K562 (cell line): ENCODE data around the gene CHEK2. TPM values are rescaled to one million over a fixed set of nuclear protein-coding genes. Genes with fewer than 3 reads are reported as not detected.

Source experiments
- ATAC-seq: fragments of 200-7000 bp; cut with Tn5 transposase; 3 replicates; pipeline ENCODE4 v1.9.1; 2020; ENCODE audit warnings: moderate library complexity
- BruUV-seq: library from RNA; stranded (reverse); fragments of 400-500 nt; replicated peaks from 2 replicates; lab custom pipeline; 2021; lab: Mats Ljungman, UMichigan
- CTCF ChIA-PET: fragments of 300-600 bp; formaldehyde crosslinking; extraction: SDS; loops from one replicate; lab custom pipeline; 2021; ENCODE audit warnings: low intra/inter-chr PET ratio; lab: Yijun Ruan, JAX
- POLR2A ChIA-PET: fragments of 300-600, 350-650 bp; sonication (Branson Sonifier 250); formaldehyde crosslinking; extraction: SDS; loops from one replicate; lab custom pipeline; 2021; ENCODE audit warnings: antibody characterized with exemption, inconsistent platforms; lab: Yijun Ruan, JAX
- DNase-seq, 4 experiments: peaks; one replicate each; pipeline versions ENCODE4 v3.0.0 to v3.0.0-alpha.2; 2011 to 2018; ENCODE audit warnings: low spot score in 3 of 4, mixed read lengths in 3 of 4; ENCODE audit errors: extremely low read depth in 1 of 4
- FAIRE-seq: peaks from 2 replicates; lab custom pipeline; 2011; peaks lifted over from hg19 to GRCh38; lab: Jason Lieb, UNC
- H2AFZ ChIP-seq: 2 replicates; pipeline ENCODE4 v1.6.0; 2011; ENCODE audit warnings: low read depth, low read length, control low read depth, inconsistent platforms
- H3K27ac ChIP-seq: fragments of 200-600 bp; 3 replicates; pipeline ENCODE4 v1.8.0; 2011; ENCODE audit warnings: low read depth, mild to moderate bottlenecking, control low read depth, inconsistent platforms, low read length, moderate library complexity, mixed read lengths; ENCODE audit errors: extremely low read depth
- H3K27me3 ChIP-seq, 2 experiments: fragments of 300-600 bp in 1 of 2; 2 replicates in 1 of 2; 3 replicates in 1 of 2; pipeline versions ENCODE4 v1.6.0 to v1.8.0; 2011; ENCODE audit warnings: inconsistent platforms in 2 of 2, low read length in 2 of 2, mild to moderate bottlenecking in 1 of 2, mixed read lengths in 1 of 2, moderate library complexity in 1 of 2; ENCODE audit not compliant: control insufficient read depth in 2 of 2, insufficient read depth in 2 of 2
- H3K36me3 ChIP-seq: fragments of 300-600 bp; 3 replicates; pipeline ENCODE4 v1.8.0; 2011; ENCODE audit warnings: mild to moderate bottlenecking, low read length, inconsistent platforms; ENCODE audit not compliant: control insufficient read depth, insufficient read depth
- H3K4me1 ChIP-seq, 2 experiments: fragments of 200-600 bp in 1 of 2; replicated peaks in 1 of 2; 2 replicates in 1 of 2; 3 replicates in 1 of 2; pipeline versions ENCODE4 v1.5.1 to v1.8.0; 2011; ENCODE audit warnings: inconsistent platforms in 2 of 2, low read length in 2 of 2, mild to moderate bottlenecking in 1 of 2, mixed read lengths in 1 of 2, moderate library complexity in 1 of 2; ENCODE audit not compliant: control insufficient read depth in 2 of 2, insufficient read depth in 2 of 2
- H3K4me2 ChIP-seq: 2 replicates; pipeline ENCODE4 v1.6.1; 2011; ENCODE audit warnings: low read length, control low read depth, inconsistent platforms, mixed read lengths; ENCODE audit not compliant: insufficient read depth
- H3K4me3 ChIP-seq: fragments of 200-600 bp; sonication (generic), shearing (Covaris generic); 2 replicates; pipeline ENCODE4 v1.5.1; 2016; ENCODE audit warnings: control low read depth, inconsistent platforms
- H3K79me2 ChIP-seq: fragments of 200-600 bp; 3 replicates; pipeline ENCODE4 v1.8.0; 2011; ENCODE audit warnings: low read length, inconsistent platforms; ENCODE audit not compliant: control insufficient read depth, insufficient read depth
- H3K9ac ChIP-seq, 2 experiments: 2 replicates each; pipeline versions ENCODE4 v1.6.0 to v1.6.1; 2011; ENCODE audit warnings: low read depth in 2 of 2, low read length in 2 of 2, control low read depth in 1 of 2, inconsistent platforms in 1 of 2, mild to moderate bottlenecking in 1 of 2, mixed read lengths in 1 of 2; ENCODE audit not compliant: insufficient read depth in 1 of 2
- H3K9me1 ChIP-seq: one replicate; pipeline ENCODE4 v1.6.0; 2011; ENCODE audit warnings: inconsistent platforms, mild to moderate bottlenecking, low read length, moderate library complexity; ENCODE audit not compliant: control insufficient read depth, insufficient read depth
- H3K9me3 ChIP-seq: replicated peaks from 2 replicates; pipeline ENCODE4 v1.5.1; 2011; ENCODE audit warnings: low read depth, low read length, inconsistent platforms; ENCODE audit not compliant: control insufficient read depth, insufficient read depth
- H4K20me1 ChIP-seq: replicated peaks from 2 replicates; pipeline ENCODE4 v1.6.1; 2011; ENCODE audit warnings: low read length, inconsistent platforms, mixed read lengths; ENCODE audit not compliant: control insufficient read depth, insufficient read depth
- ATF7 ChIP-seq: fragments of 450-650 bp; IDR thresholded peaks from 2 replicates; pipeline ENCODE4 v1.7.1; 2014; ENCODE audit warnings: mild to moderate bottlenecking, moderate library complexity
- CEBPB ChIP-seq: fragments of 450-650 bp; IDR thresholded peaks from 2 replicates; pipeline ENCODE4 v1.6.1; 2016; ENCODE audit warnings: missing genetic modification characterization, missing compliant biosample characterization
- NFRKB ChIP-seq: fragments of 450-650 bp; IDR thresholded peaks from 2 replicates; pipeline ENCODE4 v1.6.1; 2016; ENCODE audit warnings: low read depth
- SRSF9 ChIP-seq: fragments of 200-400 bp; formaldehyde crosslinking; IDR thresholded peaks from 2 replicates; pipeline ENCODE4 v1.6.1; 2017; ENCODE audit warnings: low read depth, low read length, borderline replicate concordance
- TSC22D4 ChIP-seq: fragments of 450-650 bp; IDR thresholded peaks from 2 replicates; pipeline ENCODE4 v1.6.1; 2016; ENCODE audit warnings: missing genetic modification characterization, missing biosample characterization, control low read depth
- WGBS: fragments of 100-300 bp; shearing (Covaris generic); methylation state at CpG from one replicate; pipeline ENCODE4 v1.1.6; 2016; ENCODE audit warnings: low coverage, mixed read lengths; ENCODE audit not compliant: insufficient coverage; ENCODE audit errors: missing lambda C conversion rate; 5-methylcytosine and 5-hydroxymethylcytosine counted together
- in situ Hi-C: fragments of 300-500 bp; cut with MboI; formaldehyde crosslinking; loops from 4 replicates; pipeline ENCODE4 v1.15.0; 2018; ENCODE audit warnings: inconsistent platforms, mixed read lengths
- intact Hi-C: fragments of 100-400 bp; cut with micrococcal nuclease; formaldehyde crosslinking; loops from 2 replicates; pipeline ENCODE4 v1.14.2; 2022
- polyA plus RNA-seq, 8 experiments: library from polyadenylated mRNA; depleted of rRNA in 4 of 8; stranded (reverse) in 5 of 8; unstranded in 3 of 8; fragments of >200 nt; fragmentation: Nextera tagmentation in 2 of 8; fragmentation: Illumina TruSeq in 1 of 8; extraction: Ambion mirVana in 2 of 8; extraction: Trizol in 1 of 8; gene quantifications; 2 replicates each; pipeline versions ENCODE4 v1.2.1 to v1.2.3, GENCODE V29; 2011 to 2014; ENCODE audit warnings: inconsistent platforms in 1 of 8, missing spikeins in 1 of 8
- total RNA-seq, 7 experiments: library from RNA; depleted of rRNA in 6 of 7; stranded (reverse); fragments of >200 nt in 6 of 7; fragmentation: Illumina TruSeq in 2 of 7; extraction: Trizol in 2 of 7; gene quantifications; 2 replicates each; pipeline versions ENCODE4 v1.2.1 to v1.2.3, GENCODE V29; 2011 to 2021; ENCODE audit warnings: low replicate concordance in 1 of 7
- TF ChIP-seq, protein P1 (sequence below): fragments of 450-650 bp; IDR thresholded peaks from 2 replicates; pipeline ENCODE4 v1.6.1; 2017; ENCODE audit warnings: mild to moderate bottlenecking, moderate library complexity
- TF ChIP-seq, protein P2 (sequence below), 2 experiments: fragments of 250-450 bp in 1 of 2; fragments of 450-650 bp in 1 of 2; sonication (Bioruptor Pico) in 1 of 2; IDR thresholded peaks; 2 replicates each; pipeline versions ENCODE4 v1.6.1 to v1.8.0; 2016 to 2021; ENCODE audit warnings: mild to moderate bottlenecking in 2 of 2, moderate library complexity in 2 of 2, missing compliant biosample characterization in 1 of 2, missing genetic modification characterization in 1 of 2
- TF ChIP-seq, protein P3 (sequence below): fragments of 450-650 bp; IDR thresholded peaks from 2 replicates; pipeline ENCODE4 v1.6.1; 2014; ENCODE audit warnings: low read depth, mild to moderate bottlenecking, moderate library complexity, borderline replicate concordance
- TF ChIP-seq, protein P4 (sequence below): sonication (generic); formaldehyde crosslinking; IDR thresholded peaks from 2 replicates; pipeline ENCODE4 v1.8.1; 2023; ENCODE audit warnings: missing genetic modification reagents, mild to moderate bottlenecking, borderline replicate concordance

CHEK2 gene
- total and polyA plus RNA-seq, 9 of the 15 experiments (the other 6 are each of a cell fraction or from before 2014, with no cell fraction given) = 28.7 to 102 (median 58.0) TPM

DNA sequence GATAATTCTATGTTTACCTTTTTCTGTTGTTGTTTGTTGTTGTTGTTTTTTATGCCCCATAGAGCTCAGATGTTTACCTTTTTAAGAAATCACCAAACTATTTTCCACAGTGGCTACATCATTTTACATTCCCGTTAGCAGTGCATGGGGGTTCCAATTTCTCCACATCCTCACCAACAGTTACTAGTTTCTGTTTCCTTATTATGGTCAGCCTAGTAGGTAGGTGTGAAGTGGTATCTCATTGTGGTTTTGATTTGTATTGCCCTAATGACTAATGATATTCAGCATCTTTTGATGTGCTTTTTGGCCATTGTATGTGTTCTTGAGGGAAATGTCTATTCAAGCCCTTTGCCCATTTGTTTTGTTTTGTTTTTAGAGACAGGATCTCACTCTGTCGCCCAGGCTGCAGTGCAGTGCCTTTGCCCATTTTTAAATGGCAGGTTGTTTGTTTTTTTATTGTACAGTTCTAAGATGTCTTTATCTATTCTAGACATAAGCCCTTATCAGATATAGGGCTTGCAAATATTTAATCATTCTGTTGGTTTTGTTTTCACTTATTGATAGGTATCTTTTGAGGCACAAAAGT lies 27.5 kb downstream of the CHEK2 start (continued):
- TF ChIP-seq TSC22D4 (tag) (no peak), ATF7 (no peak), NFRKB (no peak)
- TF ChIP-seq, protein P1, sequence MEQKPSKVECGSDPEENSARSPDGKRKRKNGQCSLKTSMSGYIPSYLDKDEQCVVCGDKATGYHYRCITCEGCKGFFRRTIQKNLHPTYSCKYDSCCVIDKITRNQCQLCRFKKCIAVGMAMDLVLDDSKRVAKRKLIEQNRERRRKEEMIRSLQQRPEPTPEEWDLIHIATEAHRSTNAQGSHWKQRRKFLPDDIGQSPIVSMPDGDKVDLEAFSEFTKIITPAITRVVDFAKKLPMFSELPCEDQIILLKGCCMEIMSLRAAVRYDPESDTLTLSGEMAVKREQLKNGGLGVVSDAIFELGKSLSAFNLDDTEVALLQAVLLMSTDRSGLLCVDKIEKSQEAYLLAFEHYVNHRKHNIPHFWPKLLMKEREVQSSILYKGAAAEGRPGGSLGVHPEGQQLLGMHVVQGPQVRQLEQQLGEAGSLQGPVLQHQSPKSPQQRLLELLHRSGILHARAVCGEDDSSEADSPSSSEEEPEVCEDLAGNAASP = no peak
- TF ChIP-seq, protein P2, sequence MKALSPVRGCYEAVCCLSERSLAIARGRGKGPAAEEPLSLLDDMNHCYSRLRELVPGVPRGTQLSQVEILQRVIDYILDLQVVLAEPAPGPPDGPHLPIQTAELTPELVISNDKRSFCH (CRISPR knock-in tag; IDR thresholded peaks at IDR 0.05) = no peak
- TF ChIP-seq, protein P2 (tag; IDR thresholded peaks at IDR 0.05) = no peak
- TF ChIP-seq, all 486 proteins: peak for 0

DNA sequence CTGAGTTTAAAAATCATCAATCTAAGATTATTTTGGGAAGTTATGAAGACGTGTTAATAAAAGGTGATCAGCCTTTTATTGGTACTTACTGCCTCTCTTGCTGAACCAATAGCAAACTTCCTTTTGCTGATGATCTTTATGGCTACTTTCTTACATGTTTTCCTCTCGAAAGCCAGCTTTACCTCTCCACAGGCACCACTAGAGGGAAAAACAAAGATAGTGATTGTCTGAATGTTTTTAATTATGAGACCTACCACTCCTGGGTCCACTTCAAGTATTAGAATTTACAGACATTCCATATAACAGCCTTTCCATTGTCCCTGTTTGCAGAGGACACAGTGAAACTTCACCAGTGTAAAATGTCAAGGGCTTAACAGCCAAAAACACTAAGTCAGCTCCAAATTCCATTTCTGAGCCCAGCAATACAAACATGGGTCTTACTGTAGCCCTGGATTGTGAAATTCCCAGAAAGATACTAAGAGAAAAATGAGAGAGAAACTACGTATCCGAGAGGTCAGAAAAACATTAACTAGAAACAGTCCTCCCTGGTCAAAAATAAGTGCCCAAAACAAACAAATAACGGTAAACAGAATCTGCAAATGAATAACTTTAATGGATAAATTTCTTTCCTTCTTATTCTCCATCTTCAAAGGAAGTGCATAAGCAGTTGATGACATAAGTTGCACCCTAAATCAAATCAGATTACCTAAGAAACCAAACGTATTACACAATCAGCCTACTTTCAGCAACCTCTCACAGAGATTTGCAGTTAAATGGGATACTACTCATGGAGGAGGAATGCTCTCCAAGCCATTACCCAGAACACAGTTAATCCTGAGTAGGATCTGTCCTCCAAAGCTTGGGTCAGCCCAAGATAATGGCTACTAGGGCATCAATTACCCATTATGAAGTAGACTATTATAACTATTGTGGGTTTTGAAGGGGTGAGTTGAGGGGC lies 29.5 kb downstream of the CHEK2 start:
- ATAC-seq (no peak), FAIRE-seq (no peak), DNase-seq (peak in 2 of 4 experiments; percentile 11 to 12)
- no peak overlapping the region for H3K27ac ChIP-seq
- no peak overlapping the region for H3K4me2 ChIP-seq
- H3K79me2 ChIP-seq = no peaks in the 10 kb centered on the region
- no peaks in the 10 kb centered on the region for H3K9me1 ChIP-seq
- peaks cover 61% of the 10 kb centered on the region for H3K36me3 ChIP-seq
- intact Hi-C loops = no loop called here
- no TSS peak for BruUV-seq
- no peaks in the 10 kb centered on the region for H3K4me1 ChIP-seq
- POLR2A ChIA-PET = no interaction called here
- H4K20me1 ChIP-seq = no peaks in the 10 kb centered on the region
- no peak overlapping the region for H2AFZ ChIP-seq
- no peak overlapping the region for H3K4me3 ChIP-seq
- in situ Hi-C loops = no loop called here
- no peaks in the 10 kb centered on the region for H3K9me3 ChIP-seq
- H3K9ac ChIP-seq = no peak overlapping the region
- CTCF ChIA-PET = no interaction called here
- no peaks in the 10 kb centered on the region for H3K27me3 ChIP-seq
- 87% methylated on average over 6 of the region's 6 CpGs for WGBS
- TF ChIP-seq, protein P3, sequence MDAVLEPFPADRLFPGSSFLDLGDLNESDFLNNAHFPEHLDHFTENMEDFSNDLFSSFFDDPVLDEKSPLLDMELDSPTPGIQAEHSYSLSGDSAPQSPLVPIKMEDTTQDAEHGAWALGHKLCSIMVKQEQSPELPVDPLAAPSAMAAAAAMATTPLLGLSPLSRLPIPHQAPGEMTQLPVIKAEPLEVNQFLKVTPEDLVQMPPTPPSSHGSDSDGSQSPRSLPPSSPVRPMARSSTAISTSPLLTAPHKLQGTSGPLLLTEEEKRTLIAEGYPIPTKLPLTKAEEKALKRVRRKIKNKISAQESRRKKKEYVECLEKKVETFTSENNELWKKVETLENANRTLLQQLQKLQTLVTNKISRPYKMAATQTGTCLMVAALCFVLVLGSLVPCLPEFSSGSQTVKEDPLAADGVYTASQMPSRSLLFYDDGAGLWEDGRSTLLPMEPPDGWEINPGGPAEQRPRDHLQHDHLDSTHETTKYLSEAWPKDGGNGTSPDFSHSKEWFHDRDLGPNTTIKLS = no peak
- TF ChIP-seq, protein P4, sequence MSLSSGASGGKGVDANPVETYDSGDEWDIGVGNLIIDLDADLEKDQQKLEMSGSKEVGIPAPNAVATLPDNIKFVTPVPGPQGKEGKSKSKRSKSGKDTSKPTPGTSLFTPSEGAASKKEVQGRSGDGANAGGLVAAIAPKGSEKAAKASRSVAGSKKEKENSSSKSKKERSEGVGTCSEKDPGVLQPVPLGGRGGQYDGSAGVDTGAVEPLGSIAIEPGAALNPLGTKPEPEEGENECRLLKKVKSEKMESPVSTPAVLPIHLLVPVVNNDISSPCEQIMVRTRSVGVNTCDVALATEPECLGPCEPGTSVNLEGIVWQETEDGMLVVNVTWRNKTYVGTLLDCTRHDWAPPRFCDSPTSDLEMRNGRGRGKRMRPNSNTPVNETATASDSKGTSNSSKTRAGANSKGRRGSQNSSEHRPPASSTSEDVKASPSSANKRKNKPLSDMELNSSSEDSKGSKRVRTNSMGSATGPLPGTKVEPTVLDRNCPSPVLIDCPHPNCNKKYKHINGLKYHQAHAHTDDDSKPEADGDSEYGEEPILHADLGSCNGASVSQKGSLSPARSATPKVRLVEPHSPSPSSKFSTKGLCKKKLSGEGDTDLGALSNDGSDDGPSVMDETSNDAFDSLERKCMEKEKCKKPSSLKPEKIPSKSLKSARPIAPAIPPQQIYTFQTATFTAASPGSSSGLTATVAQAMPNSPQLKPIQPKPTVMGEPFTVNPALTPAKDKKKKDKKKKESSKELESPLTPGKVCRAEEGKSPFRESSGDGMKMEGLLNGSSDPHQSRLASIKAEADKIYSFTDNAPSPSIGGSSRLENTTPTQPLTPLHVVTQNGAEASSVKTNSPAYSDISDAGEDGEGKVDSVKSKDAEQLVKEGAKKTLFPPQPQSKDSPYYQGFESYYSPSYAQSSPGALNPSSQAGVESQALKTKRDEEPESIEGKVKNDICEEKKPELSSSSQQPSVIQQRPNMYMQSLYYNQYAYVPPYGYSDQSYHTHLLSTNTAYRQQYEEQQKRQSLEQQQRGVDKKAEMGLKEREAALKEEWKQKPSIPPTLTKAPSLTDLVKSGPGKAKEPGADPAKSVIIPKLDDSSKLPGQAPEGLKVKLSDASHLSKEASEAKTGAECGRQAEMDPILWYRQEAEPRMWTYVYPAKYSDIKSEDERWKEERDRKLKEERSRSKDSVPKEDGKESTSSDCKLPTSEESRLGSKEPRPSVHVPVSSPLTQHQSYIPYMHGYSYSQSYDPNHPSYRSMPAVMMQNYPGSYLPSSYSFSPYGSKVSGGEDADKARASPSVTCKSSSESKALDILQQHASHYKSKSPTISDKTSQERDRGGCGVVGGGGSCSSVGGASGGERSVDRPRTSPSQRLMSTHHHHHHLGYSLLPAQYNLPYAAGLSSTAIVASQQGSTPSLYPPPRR (CRISPR knock-in tag) = no peak
- TF ChIP-seq CEBPB (tag) (peak; percentile 60), SRSF9 (no peak)
